ENCODE results near the gene SCAF11. TPM values are rescaled to one million over a fixed set of nuclear protein-coding genes. Genes with fewer than 3 reads are reported as not detected.

SCAF11 gene
- polyA plus RNA-seq, 1 donor (not counting 4 experiments of a cell fraction or from before 2014, with no cell fraction given): 54.5 TPM

- no peak overlapping the region for H2AFZ ChIP-seq (ENCODE audit: control insufficient read depth, low read length)
- no peaks in the 10 kb centered on the region for H3K27me3 ChIP-seq (ENCODE audit: control insufficient read depth, extremely low read depth, insufficient read depth, low read length)
- FAIRE-seq (no peak), DNase-seq (ENCODE audit: low read depth, low spot score) (no peak)
- H3K4me2 ChIP-seq (ENCODE audit: control insufficient read depth, extremely low read depth, insufficient read depth, low read depth, low read length): no peak overlapping the region
- no peak overlapping the region for H3K9ac ChIP-seq (ENCODE audit: control insufficient read depth, extremely low read depth, insufficient read depth, low read length)
- no peaks in the 10 kb centered on the region for H3K79me2 ChIP-seq (ENCODE audit: control insufficient read depth, insufficient read depth, low read length)
- peaks cover 2% of the 10 kb centered on the region for H3K4me1 ChIP-seq (ENCODE audit: control insufficient read depth, extremely low read depth, insufficient read depth, low read length)
- peaks cover 2 to 6% of the 10 kb centered on the region in 2 experiments for H3K36me3 ChIP-seq (ENCODE audit: control insufficient read depth in 2 of 2, extremely low read depth in 1 of 2, insufficient read depth in 2 of 2, low read length in 2 of 2)
- dilution Hi-C loops (cut with MboI; ENCODE audit: extremely low pct_ligation_motif_present, low sequenced_read_pairs): no loop called here
- H4K20me1 ChIP-seq (ENCODE audit: control insufficient read depth, extremely low read depth, insufficient read depth, low read length): no peaks in the 10 kb centered on the region
- no peaks in the 10 kb centered on the region for H3K9me3 ChIP-seq (ENCODE audit: control insufficient read depth, low read depth, low read length)
- no peak for TF ChIP-seq EZH2 (IDR thresholded peaks at IDR 0.05; ENCODE audit: low read length)
- no peak overlapping the region for H3K4me3 ChIP-seq (ENCODE audit: control insufficient read depth in 2 of 3, extremely low read depth in 1 of 3, insufficient read depth in 2 of 3, low read depth in 1 of 3, low read length in 3 of 3)
- no peaks in the 10 kb centered on the region for H3K9me1 ChIP-seq (ENCODE audit: control insufficient read depth, extremely low read depth, insufficient read depth, low read length)
- H3K27ac ChIP-seq (ENCODE audit: control insufficient read depth, insufficient read depth, low read length): no peak overlapping the region
These were observed 71.6 kb downstream of the SCAF11 start for GRCh38 chr12:45918818-45919217.

DNA sequence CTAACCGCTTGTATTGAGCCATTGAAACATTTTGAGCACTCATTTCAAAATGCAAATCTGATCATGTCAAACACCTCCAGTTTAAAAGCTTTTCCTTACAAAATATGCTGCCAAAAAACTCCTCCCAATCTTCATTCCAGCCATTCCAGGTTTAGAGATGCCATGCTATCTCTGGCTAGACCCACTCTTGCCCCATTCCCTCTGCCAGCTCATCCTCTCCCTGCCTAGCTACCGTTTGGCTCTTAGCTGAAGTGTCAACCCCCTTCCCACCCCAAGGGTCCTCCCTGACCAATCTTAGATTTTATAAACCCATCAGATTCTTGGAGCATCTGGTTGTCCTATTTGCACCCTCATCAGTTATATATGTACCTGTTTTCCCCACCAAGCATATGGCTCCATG, 75.0 kb downstream of the SCAF11 start:
- Histone ChIP-seq H3K4me3 (ENCODE audit: control insufficient read depth in 2 of 3, extremely low read depth in 1 of 3, insufficient read depth in 2 of 3, low read depth in 1 of 3, low read length in 3 of 3) (no peak overlapping the region), H2AFZ (ENCODE audit: control insufficient read depth, low read length) (no peak overlapping the region), H3K36me3 (ENCODE audit: control insufficient read depth in 2 of 2, extremely low read depth in 1 of 2, insufficient read depth in 2 of 2, low read length in 2 of 2) (no peaks in the 10 kb centered on the region), H3K27me3 (ENCODE audit: control insufficient read depth, extremely low read depth, insufficient read depth, low read length) (no peaks in the 10 kb centered on the region), H3K9me1 (ENCODE audit: control insufficient read depth, extremely low read depth, insufficient read depth, low read length) (no peaks in the 10 kb centered on the region), H4K20me1 (ENCODE audit: control insufficient read depth, extremely low read depth, insufficient read depth, low read length) (no peaks in the 10 kb centered on the region), H3K79me2 (ENCODE audit: control insufficient read depth, insufficient read depth, low read length) (no peaks in the 10 kb centered on the region), H3K9ac (ENCODE audit: control insufficient read depth, extremely low read depth, insufficient read depth, low read length) (no peak overlapping the region), H3K9me3 (ENCODE audit: control insufficient read depth, low read depth, low read length) (no peaks in the 10 kb centered on the region), H3K4me1 (ENCODE audit: control insufficient read depth, extremely low read depth, insufficient read depth, low read length) (peaks cover 8% of the 10 kb centered on the region), H3K27ac (ENCODE audit: control insufficient read depth, insufficient read depth, low read length) (no peak overlapping the region), H3K4me2 (ENCODE audit: control insufficient read depth, extremely low read depth, insufficient read depth, low read depth, low read length) (no peak overlapping the region)
- DNase-seq (ENCODE audit: low read depth, low spot score) (no peak), FAIRE-seq (no peak)
- TF ChIP-seq EZH2 (IDR thresholded peaks at IDR 0.05; ENCODE audit: low read length): no peak
- TF ChIP-seq, protein P1, sequence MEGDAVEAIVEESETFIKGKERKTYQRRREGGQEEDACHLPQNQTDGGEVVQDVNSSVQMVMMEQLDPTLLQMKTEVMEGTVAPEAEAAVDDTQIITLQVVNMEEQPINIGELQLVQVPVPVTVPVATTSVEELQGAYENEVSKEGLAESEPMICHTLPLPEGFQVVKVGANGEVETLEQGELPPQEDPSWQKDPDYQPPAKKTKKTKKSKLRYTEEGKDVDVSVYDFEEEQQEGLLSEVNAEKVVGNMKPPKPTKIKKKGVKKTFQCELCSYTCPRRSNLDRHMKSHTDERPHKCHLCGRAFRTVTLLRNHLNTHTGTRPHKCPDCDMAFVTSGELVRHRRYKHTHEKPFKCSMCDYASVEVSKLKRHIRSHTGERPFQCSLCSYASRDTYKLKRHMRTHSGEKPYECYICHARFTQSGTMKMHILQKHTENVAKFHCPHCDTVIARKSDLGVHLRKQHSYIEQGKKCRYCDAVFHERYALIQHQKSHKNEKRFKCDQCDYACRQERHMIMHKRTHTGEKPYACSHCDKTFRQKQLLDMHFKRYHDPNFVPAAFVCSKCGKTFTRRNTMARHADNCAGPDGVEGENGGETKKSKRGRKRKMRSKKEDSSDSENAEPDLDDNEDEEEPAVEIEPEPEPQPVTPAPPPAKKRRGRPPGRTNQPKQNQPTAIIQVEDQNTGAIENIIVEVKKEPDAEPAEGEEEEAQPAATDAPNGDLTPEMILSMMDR (optimal IDR thresholded peaks at IDR 0.05 in 1 of 3, IDR thresholded peaks at IDR 0.05 in 1 of 3, conservative IDR thresholded peaks at IDR 0.05 in 1 of 3; ENCODE audit: extremely low read depth in 1 of 3, insufficient read depth in 2 of 3, low read length in 3 of 3): no peak
- dilution Hi-C loops (cut with MboI; ENCODE audit: extremely low pct_ligation_motif_present, low sequenced_read_pairs): no loop called here

DNA sequence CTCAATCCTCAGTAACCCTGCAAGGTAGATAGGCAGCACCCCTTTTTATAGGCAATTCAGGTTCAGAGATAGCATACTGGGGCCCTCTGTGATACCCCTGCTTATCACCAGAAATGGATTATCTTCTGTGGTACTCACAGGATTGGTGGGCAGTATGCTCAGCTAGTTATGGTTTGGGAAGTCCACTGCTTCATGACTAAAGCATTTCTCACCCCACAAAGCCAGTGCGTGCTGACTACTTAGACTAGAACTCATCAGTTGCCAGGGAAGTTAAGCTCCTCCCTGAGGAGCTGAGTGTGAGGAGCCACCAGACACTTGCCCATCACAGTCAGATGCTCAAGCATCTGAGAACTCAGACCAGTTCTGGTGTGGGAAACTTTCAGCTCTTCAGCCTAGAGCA, 76.3 kb downstream of the SCAF11 start:
- H3K9me1 ChIP-seq (ENCODE audit: control insufficient read depth, extremely low read depth, insufficient read depth, low read length): no peaks in the 10 kb centered on the region
- H3K27ac ChIP-seq (ENCODE audit: control insufficient read depth, insufficient read depth, low read length): no peak overlapping the region
- TF ChIP-seq, protein P1 (optimal IDR thresholded peaks at IDR 0.05 in 1 of 3, IDR thresholded peaks at IDR 0.05 in 1 of 3, conservative IDR thresholded peaks at IDR 0.05 in 1 of 3; ENCODE audit: extremely low read depth in 1 of 3, insufficient read depth in 2 of 3, low read length in 3 of 3): no peak
- TF ChIP-seq EZH2 (IDR thresholded peaks at IDR 0.05; ENCODE audit: low read length): no peak
- peaks cover 8% of the 10 kb centered on the region for H3K4me1 ChIP-seq (ENCODE audit: control insufficient read depth, extremely low read depth, insufficient read depth, low read length)
- no peak overlapping the region for H3K9ac ChIP-seq (ENCODE audit: control insufficient read depth, extremely low read depth, insufficient read depth, low read length)
- H3K36me3 ChIP-seq (ENCODE audit: control insufficient read depth in 2 of 2, extremely low read depth in 1 of 2, insufficient read depth in 2 of 2, low read length in 2 of 2): no peaks in the 10 kb centered on the region
- no peaks in the 10 kb centered on the region for H3K27me3 ChIP-seq (ENCODE audit: control insufficient read depth, extremely low read depth, insufficient read depth, low read length)
- no peak overlapping the region for H3K4me2 ChIP-seq (ENCODE audit: control insufficient read depth, extremely low read depth, insufficient read depth, low read depth, low read length)
- no peaks in the 10 kb centered on the region for H4K20me1 ChIP-seq (ENCODE audit: control insufficient read depth, extremely low read depth, insufficient read depth, low read length)
- peak; percentile 85 for FAIRE-seq
- H2AFZ ChIP-seq (ENCODE audit: control insufficient read depth, low read length): no peak overlapping the region
- no peak overlapping the region for H3K4me3 ChIP-seq (ENCODE audit: control insufficient read depth in 2 of 3, extremely low read depth in 1 of 3, insufficient read depth in 2 of 3, low read depth in 1 of 3, low read length in 3 of 3)
- no peaks in the 10 kb centered on the region for H3K9me3 ChIP-seq (ENCODE audit: control insufficient read depth, low read depth, low read length)
- no peaks in the 10 kb centered on the region for H3K79me2 ChIP-seq (ENCODE audit: control insufficient read depth, insufficient read depth, low read length)
- no peak for DNase-seq (ENCODE audit: low read depth, low spot score)
- dilution Hi-C loops (cut with MboI; ENCODE audit: extremely low pct_ligation_motif_present, low sequenced_read_pairs): no loop called here

Data from keratinocyte (primary cell).